ENCODE results near the gene TENM4. TPM values are rescaled to one million over a fixed set of nuclear protein-coding genes. Genes with fewer than 3 reads are reported as not detected.
A peak's percentile ranks its signal among the peaks of the same experiment; 100 is the strongest.

TENM4 gene
- polyA plus RNA-seq, 1 of the 3 experiments (the other 2 are of a cell fraction) = 16.7 TPM

- ChIA-PET POLR2A (no interaction called here), CTCF (interaction anchor here (1.0 to 2.8 kb wide), 6 partner anchors 8 to 242 kb away, joined by 4 to 9 read pairs (median 5); no protein-coding TSS in a partner anchor)
- WGBS (ENCODE audit: low lambda C conversion rate) = 13% methylated on average over 2 of the region's 2 CpGs
- peaks cover 0 to 26% of the 10 kb centered on the region in 2 experiments for H3K36me3 ChIP-seq (replicated peaks in 1 of 2; ENCODE audit: control insufficient read depth in 1 of 2, insufficient read depth in 2 of 2, low read length in 1 of 2)
- peaks cover 8 to 61% of the 10 kb centered on the region in 2 experiments; a peak in 3 of 4 replicates for H3K4me1 ChIP-seq (ENCODE audit: control insufficient read depth in 1 of 2, insufficient read depth in 2 of 2, low read depth in 1 of 2, low read length in 1 of 2)
- no peaks in the 10 kb centered on the region for H3K27me3 ChIP-seq (ENCODE audit: insufficient read depth)
- no peaks in the 10 kb centered on the region for H4K20me1 ChIP-seq (ENCODE audit: insufficient read depth)
- no peak overlapping the region for H3K9ac ChIP-seq
- H3K9me3 ChIP-seq = no peaks in the 10 kb centered on the region
- no peaks in the 10 kb centered on the region for H3K9me2 ChIP-seq
- H3K4me3 ChIP-seq (ENCODE audit: low read depth in 2 of 2, low read length in 1 of 2) = no peak overlapping the region
- H3K4me2 ChIP-seq = peak overlapping the region; percentile 13; the same call in 1 of the 2 replicates
- peak; percentile 46; the same call in 1 of the 2 replicates for TF ChIP-seq NFIC (IDR thresholded peaks at IDR 0.05; ENCODE audit: borderline replicate concordance)
- TF ChIP-seq FOXM1 (IDR thresholded peaks at IDR 0.05; ENCODE audit: low read depth) = 0 out of 2 replicates have a peak, but pooled peaks have one; percentile 62
- no peak for TF ChIP-seq TAF1 (IDR thresholded peaks at IDR 0.05; ENCODE audit: borderline replicate concordance, low read depth, low read length)
- peak; percentile 65; the same call in 1 of the 2 replicates for TF ChIP-seq POLR2AphosphoS5 (IDR thresholded peaks at IDR 0.05; ENCODE audit: low read depth, low read length)
- TF ChIP-seq SIN3A (IDR thresholded peaks at IDR 0.05; ENCODE audit: borderline replicate concordance, low read depth, low read length) = no peak
- no peak for TF ChIP-seq USF2 (IDR thresholded peaks at IDR 0.05; ENCODE audit: borderline replicate concordance, low read depth, low read length)
- no peak for TF ChIP-seq ELF1 (IDR thresholded peaks at IDR 0.05)
- peak; percentile 96 for TF ChIP-seq TCF12 (IDR thresholded peaks at IDR 0.05)
- TF ChIP-seq JUND (IDR thresholded peaks at IDR 0.05) = peak; percentile 55
- TF ChIP-seq USF1 (IDR thresholded peaks at IDR 0.05; ENCODE audit: borderline replicate concordance, low read depth) = no peak
- TF ChIP-seq GATA2 (CRISPR knock-in tag; IDR thresholded peaks at IDR 0.05) = peak; percentile 83
- TF ChIP-seq RXRA (IDR thresholded peaks at IDR 0.05; ENCODE audit: borderline replicate concordance, low read depth) = no peak; the same call in 1 of the 2 replicates
- TF ChIP-seq FOXJ3 (CRISPR knock-in tag; IDR thresholded peaks at IDR 0.05) = peak; percentile 76
- peak; percentile 49; the same call in 1 of the 2 replicates for TF ChIP-seq MEF2A (IDR thresholded peaks at IDR 0.05; ENCODE audit: borderline replicate concordance, low read depth)
- no peak for TF ChIP-seq MAX (IDR thresholded peaks at IDR 0.05; ENCODE audit: low read depth)
- no peak for TF ChIP-seq NRF1 (IDR thresholded peaks at IDR 0.05; ENCODE audit: low read depth, low read length)
- peak; percentile 55; the same call in 1 of the 2 replicates for TF ChIP-seq MXI1 (IDR thresholded peaks at IDR 0.05; ENCODE audit: low read depth, low read length)
- TF ChIP-seq PBX3 (IDR thresholded peaks at IDR 0.05) = peak; percentile 65
- no peak for TF ChIP-seq REST (IDR thresholded peaks at IDR 0.05; ENCODE audit: low read depth, low read length)
- peak; percentile 79 for TF ChIP-seq CHD2 (IDR thresholded peaks at IDR 0.05; ENCODE audit: low read length, partially characterized antibody)
- TF ChIP-seq GABPA (IDR thresholded peaks at IDR 0.05; ENCODE audit: low read depth) = no peak
- TF ChIP-seq TEAD4 (IDR thresholded peaks at IDR 0.05; ENCODE audit: borderline replicate concordance, insufficient read depth) = peak; percentile 88
- TF ChIP-seq RAD21 (IDR thresholded peaks at IDR 0.05; ENCODE audit: low read length) = peak; percentile 21; the same call in 1 of the 2 replicates
- peak; percentile 83 to 93; a peak in 3 of 4 replicates for TF ChIP-seq EP300 (IDR thresholded peaks at IDR 0.05; ENCODE audit: borderline replicate concordance in 1 of 2, low read depth in 1 of 2, low read length in 1 of 2)
- no peak for TF ChIP-seq FOSL2 (IDR thresholded peaks at IDR 0.05; ENCODE audit: borderline replicate concordance, low read depth)
- TF ChIP-seq RCOR1 (IDR thresholded peaks at IDR 0.05; ENCODE audit: low read length) = peak; percentile 83
- peak overlapping the region; percentile 82 to 99 for H3K27ac ChIP-seq (ENCODE audit: low read depth in 2 of 2, low read length in 1 of 2)
- no peak overlapping the region for H2AFZ ChIP-seq (ENCODE audit: low read depth)
- no peaks in the 10 kb centered on the region for H3K79me2 ChIP-seq (ENCODE audit: insufficient read depth)
- peak; percentile 59 for DNase-seq
- H3F3A ChIP-seq (replicated peaks; ENCODE audit: insufficient read depth) = peaks cover 15% of the 10 kb centered on the region
These were observed 583.1 kb downstream of the TENM4 start for GRCh38 chr11:78857688-78858087.

Measured in SK-N-SH (cell line).